Erythroblast (primary cell): ENCODE data around the gene RFX2.

ENCODE experiments used
- DNase-seq, 2 experiments: peaks; one replicate each; lab custom pipeline; 2025; lab: John Stamatoyannopoulos, UW
- GATA1 ChIP-seq: IDR thresholded peaks from 2 replicates; pipeline ENCODE4 v1.6.1; 2011; ENCODE audit warnings: low read depth, mild to moderate bottlenecking, control low read depth, low read length, moderate library complexity
- POLR2A ChIP-seq: IDR thresholded peaks from 2 replicates; pipeline ENCODE4 v1.6.1; 2011; ENCODE audit warnings: mild to moderate bottlenecking, low read length

The RFX2 gene

GRCh38 chr19:5978606-5979552 lies 131.4 kb downstream of the RFX2 start:
- TF ChIP-seq GATA1: no peak
- TF ChIP-seq POLR2A: no peak
- DNase-seq: no peak

GRCh38 chr19:5977785-5978605 lies 132.3 kb downstream of the RFX2 start, which contains the start of gene RANBP3:
Gene RANBP3, minus strand, starts transcription at chr19:5978140. Its CDS starts 58 bp downstream, at chr19:5978082.
- peak; percentile 89 for TF ChIP-seq POLR2A
- TF ChIP-seq GATA1: no peak
- DNase-seq: peak; percentile 100

- TF ChIP-seq POLR2A (no peak), GATA1 (no peak)
- peak in 1 of 2 experiments; percentile 74 for DNase-seq
Measured at GRCh38 chr19:5977222-5977784, 133.0 kb downstream of the RFX2 start.

- no peak for TF ChIP-seq GATA1
- no peak for DNase-seq
Measured at GRCh38 chr19:5976768-5977167, 133.5 kb downstream of the RFX2 start.

GRCh38 chr19:5975388-5975728 lies 134.9 kb downstream of the RFX2 start:
- no peak for DNase-seq
- TF ChIP-seq GATA1 (no peak), POLR2A (no peak)

GRCh38 chr19:5974721-5975387 lies 135.4 kb downstream of the RFX2 start:
- DNase-seq: no peak

GRCh38 chr19:5973867-5974635 lies 136.2 kb downstream of the RFX2 start:
- TF ChIP-seq GATA1 (no peak), POLR2A (no peak)
- no peak for DNase-seq

More at GRCh38 chr19:5974721-5975387, 135.4 kb downstream of the RFX2 start:
- TF ChIP-seq POLR2A (no peak), GATA1 (no peak)

- DNase-seq: no peak
- no peak for TF ChIP-seq POLR2A
- no peak for TF ChIP-seq GATA1
Measured at GRCh38 chr19:5973376-5973775, 136.9 kb downstream of the RFX2 start.

- DNase-seq: no peak
- TF ChIP-seq POLR2A (no peak), GATA1 (no peak)
Measured at GRCh38 chr19:5972355-5972731, 138.0 kb downstream of the RFX2 start.

- TF ChIP-seq GATA1 (no peak), POLR2A (no peak)
- DNase-seq: peak in 1 of 2 experiments; percentile 54
Measured at GRCh38 chr19:5971714-5972354, 138.5 kb downstream of the RFX2 start.

- TF ChIP-seq POLR2A: no peak
- TF ChIP-seq GATA1: no peak
- no peak for DNase-seq
Measured at GRCh38 chr19:5969476-5969875, 140.8 kb downstream of the RFX2 start.
